HepG2 (cell line): ENCODE measurements around the gene UBASH3A. TPM values are rescaled to one million over a fixed set of nuclear protein-coding genes. Genes with fewer than 3 reads are reported as not detected.

Source experiments
- NFE2 ChIP-seq: sonication (generic); formaldehyde crosslinking; IDR thresholded peaks from 2 replicates; pipeline ENCODE4 v1.4.0; 2020; ENCODE audit warnings: missing genetic modification reagents
- PAX8 ChIP-seq: sonication (generic); formaldehyde crosslinking; IDR thresholded peaks from 2 replicates; pipeline ENCODE4 v1.8.0; 2022; ENCODE audit warnings: mild to moderate bottlenecking, missing genetic modification reagents, borderline replicate concordance
- SYNCRIP ChIP-seq: fragments of 200-400 bp; formaldehyde crosslinking; IDR thresholded peaks from 2 replicates; pipeline ENCODE4 v1.6.1; 2018; ENCODE audit warnings: mild to moderate bottlenecking, low read depth, low read length; ENCODE audit not compliant: insufficient read depth
- ZFP91 ChIP-seq: sonication (generic); formaldehyde crosslinking; IDR thresholded peaks from 2 replicates; pipeline ENCODE4 v1.9.0; 2022; ENCODE audit warnings: missing genetic modification reagents, mild to moderate bottlenecking, borderline replicate concordance
- ZKSCAN1 ChIP-seq: fragments of 150-350 bp; IDR thresholded peaks from 2 replicates; pipeline ENCODE4 v1.6.1; 2014; ENCODE audit warnings: low read length
- ZNF317 ChIP-seq: sonication (generic); formaldehyde crosslinking; IDR thresholded peaks from 2 replicates; pipeline ENCODE4 v1.5.0; 2020; ENCODE audit warnings: mild to moderate bottlenecking, missing genetic modification reagents
- ZNF333 ChIP-seq: sonication (generic); formaldehyde crosslinking; IDR thresholded peaks from 2 replicates; pipeline ENCODE4 v1.4.0; 2020; ENCODE audit warnings: mild to moderate bottlenecking, missing genetic modification reagents, borderline replicate concordance
- ZNF33B ChIP-seq: sonication (generic); formaldehyde crosslinking; IDR thresholded peaks from 2 replicates; pipeline ENCODE4 v1.5.1; 2020; ENCODE audit warnings: mild to moderate bottlenecking, missing genetic modification reagents
- polyA plus RNA-seq, 8 experiments: library from polyadenylated mRNA; depleted of rRNA in 3 of 8; stranded (reverse) in 7 of 8; unstranded in 1 of 8; fragments of >200 nt; fragmentation: Illumina TruSeq in 4 of 8; extraction: Trizol in 4 of 8; gene quantifications; 2 replicates each; pipeline versions ENCODE4 v1.2.1 to v1.2.3, GENCODE V29; 2011 to 2016; ENCODE audit warnings: low read depth in 4 of 8, missing spikeins in 1 of 8, mixed read lengths in 1 of 8; ENCODE audit not compliant: insufficient read depth in 1 of 8
- total RNA-seq, 5 experiments: library from RNA; depleted of rRNA; stranded (reverse); fragments of >200 nt; fragmentation: Illumina TruSeq; extraction: Trizol; gene quantifications; 2 replicates each; pipeline ENCODE4 v1.2.3, GENCODE V29; 2016; ENCODE audit warnings: low read depth in 1 of 5
- TF ChIP-seq, protein P1 (sequence below): sonication (generic); formaldehyde crosslinking; IDR thresholded peaks from 2 replicates; pipeline ENCODE4 v1.4.0; 2020; ENCODE audit warnings: missing genetic modification reagents

UBASH3A gene
- total and polyA plus RNA-seq, 2 of the 13 experiments (the other 11 are each of a cell fraction or from before 2014, with no cell fraction given) = not detected

DNA sequence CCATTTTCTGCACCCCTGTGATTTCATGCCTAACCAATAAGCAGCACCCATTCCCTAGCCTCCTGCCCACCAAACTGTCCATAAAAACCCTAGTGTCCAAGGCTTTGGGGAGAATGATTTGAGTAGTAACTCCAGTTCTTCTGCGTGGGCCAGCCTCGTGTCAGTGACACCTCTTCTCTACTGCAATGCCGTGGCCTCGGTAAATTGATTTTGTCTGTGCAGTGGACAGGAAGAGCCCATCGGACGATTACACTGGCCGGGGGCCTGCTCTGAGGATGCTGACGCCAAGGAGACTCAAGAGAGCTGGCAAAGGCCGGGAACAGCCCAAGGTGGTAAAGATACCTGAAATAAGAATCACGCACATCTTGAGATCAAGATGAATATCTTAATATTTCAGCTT, 63.0 kb downstream of the UBASH3A start (continued):
- TF ChIP-seq ZFP91 (CRISPR knock-in tag) (no peak), PAX8 (CRISPR knock-in tag) (no peak), NFE2 (CRISPR knock-in tag) (no peak), ZKSCAN1 (no peak), ZNF317 (CRISPR knock-in tag) (no peak), ZNF333 (CRISPR knock-in tag) (no peak), ZNF33B (CRISPR knock-in tag) (no peak), SYNCRIP (no peak)
- TF ChIP-seq, protein P1, sequence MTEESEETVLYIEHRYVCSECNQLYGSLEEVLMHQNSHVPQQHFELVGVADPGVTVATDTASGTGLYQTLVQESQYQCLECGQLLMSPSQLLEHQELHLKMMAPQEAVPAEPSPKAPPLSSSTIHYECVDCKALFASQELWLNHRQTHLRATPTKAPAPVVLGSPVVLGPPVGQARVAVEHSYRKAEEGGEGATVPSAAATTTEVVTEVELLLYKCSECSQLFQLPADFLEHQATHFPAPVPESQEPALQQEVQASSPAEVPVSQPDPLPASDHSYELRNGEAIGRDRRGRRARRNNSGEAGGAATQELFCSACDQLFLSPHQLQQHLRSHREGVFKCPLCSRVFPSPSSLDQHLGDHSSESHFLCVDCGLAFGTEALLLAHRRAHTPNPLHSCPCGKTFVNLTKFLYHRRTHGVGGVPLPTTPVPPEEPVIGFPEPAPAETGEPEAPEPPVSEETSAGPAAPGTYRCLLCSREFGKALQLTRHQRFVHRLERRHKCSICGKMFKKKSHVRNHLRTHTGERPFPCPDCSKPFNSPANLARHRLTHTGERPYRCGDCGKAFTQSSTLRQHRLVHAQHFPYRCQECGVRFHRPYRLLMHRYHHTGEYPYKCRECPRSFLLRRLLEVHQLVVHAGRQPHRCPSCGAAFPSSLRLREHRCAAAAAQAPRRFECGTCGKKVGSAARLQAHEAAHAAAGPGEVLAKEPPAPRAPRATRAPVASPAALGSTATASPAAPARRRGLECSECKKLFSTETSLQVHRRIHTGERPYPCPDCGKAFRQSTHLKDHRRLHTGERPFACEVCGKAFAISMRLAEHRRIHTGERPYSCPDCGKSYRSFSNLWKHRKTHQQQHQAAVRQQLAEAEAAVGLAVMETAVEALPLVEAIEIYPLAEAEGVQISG (CRISPR knock-in tag) = no peak
